ENCODE data around the gene KRT74.
"Not testable (repeated sequence)": the region's sequence is repeated elsewhere in the genome, so short reads cannot be mapped to it uniquely, and the experiment has no call there.

Gene KRT74

DNA sequence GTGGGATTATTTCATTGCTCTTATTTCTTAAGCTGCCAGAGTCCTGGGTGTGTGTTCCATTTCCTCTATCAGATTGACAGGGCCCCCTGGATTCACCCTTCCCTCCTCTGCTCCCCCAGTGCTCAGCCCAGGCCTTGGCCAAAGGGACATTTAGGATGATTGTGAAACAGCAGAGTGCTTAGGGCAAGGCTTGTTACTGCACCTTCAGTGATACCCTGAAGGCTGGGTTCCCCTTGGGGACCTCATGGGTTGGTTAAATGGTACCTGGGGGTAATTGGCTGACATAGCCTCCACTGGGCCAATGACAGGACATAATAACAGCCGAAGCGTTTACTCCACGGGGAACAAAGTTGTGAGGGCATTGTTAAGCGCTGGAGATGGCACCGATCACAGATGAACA, 28.9 kb upstream of the KRT74 start:
- no peak for DNase-seq (ENCODE audit: low read depth)

DNA sequence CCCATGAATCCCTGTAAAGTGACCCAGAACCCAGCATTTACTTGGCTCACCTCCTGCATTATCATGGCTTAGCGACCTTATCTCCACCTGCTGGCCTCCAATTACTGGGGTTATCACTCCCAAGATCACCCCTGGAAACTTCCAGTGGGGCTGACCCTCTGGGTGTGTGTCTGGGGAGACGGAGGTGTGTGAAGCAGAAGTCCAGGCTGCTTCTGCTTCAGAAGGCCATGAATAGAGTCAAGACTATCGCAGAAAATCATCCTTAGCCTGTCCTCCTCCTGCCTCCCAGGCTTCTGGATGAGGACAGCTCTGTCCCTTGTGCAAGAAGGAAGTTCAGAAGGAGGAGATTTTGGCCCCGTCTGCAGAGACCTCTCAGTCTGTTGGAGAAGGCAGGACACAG, 28.0 kb upstream of the KRT74 start:
- no peak for DNase-seq (ENCODE audit: low read depth)

DNA sequence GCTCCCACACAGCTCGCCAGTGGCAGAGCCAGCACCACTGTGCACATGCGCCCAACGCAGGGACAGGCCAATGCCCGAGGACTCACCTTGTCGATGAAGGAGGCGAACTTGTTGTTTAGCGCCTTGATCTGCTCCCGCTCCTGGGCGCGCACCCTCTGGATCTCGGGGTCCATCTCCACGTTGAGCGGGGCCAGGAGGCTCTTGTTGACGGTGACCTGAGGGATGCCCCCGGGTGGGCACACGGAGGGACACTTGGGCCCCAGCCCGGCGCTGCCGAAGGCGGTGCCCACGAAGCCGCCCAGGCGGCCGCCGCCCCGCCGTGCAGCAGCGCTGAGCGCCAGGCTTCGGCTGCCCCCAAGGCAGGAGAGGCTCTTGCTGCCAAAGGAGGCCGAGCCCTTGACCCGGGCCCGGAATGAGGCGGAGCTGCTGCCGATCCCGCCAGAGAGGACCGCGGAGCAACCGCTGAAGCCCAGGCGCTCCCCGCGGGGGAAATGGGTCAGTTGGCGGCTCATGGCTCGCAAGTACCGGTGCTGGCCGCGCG, 27.4 kb upstream of the KRT74 start, which contains the start of gene KRT72:
Gene KRT72, minus strand, starts transcription at position 523 of the 541 bp plus-strand sequence. Its CDS starts 11 bp downstream, at position 512.
- DNase-seq (ENCODE audit: low read depth) = no peak

DNA sequence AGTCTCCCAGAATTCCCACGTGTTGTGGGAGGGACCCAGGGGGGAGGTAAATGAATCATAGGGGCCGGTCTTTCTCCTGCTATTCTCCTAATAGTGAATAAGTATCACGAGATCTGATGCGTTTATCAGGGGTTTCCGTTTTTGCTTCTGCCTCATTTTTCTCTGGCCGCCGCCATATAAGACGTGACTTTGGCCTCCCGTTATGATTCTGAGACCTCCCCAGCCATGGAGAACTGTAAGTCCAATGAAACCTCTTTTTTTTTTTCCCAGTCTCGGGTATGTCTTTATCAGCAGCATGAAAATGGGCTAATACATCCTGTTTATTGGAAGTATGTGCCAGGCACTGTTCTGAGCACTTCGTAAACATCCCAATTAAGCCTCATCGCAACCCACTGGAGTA, 26.8 kb upstream of the KRT74 start:
- DNase-seq (ENCODE audit: low read depth) = no peak

DNA sequence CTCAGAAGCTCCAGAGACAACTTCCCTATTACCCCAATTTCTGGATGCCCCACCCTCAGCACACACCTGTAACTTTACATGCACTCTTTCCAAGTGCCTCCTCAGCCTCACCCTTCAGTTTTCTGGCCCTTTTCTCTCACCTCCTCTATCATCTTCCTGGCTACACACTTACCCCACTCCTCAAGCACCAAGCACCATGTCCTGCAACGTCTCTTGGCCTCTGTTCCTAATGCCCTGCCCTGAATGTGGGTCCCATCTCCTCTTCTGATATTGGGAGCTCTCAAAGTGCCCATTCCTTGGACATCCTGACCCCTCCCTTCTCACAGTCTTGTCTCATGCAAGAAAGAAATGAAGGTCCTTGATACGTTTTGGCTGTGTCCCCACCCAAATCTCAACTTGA, 26.4 kb upstream of the KRT74 start:
- no peak for DNase-seq (ENCODE audit: low read depth)

DNA sequence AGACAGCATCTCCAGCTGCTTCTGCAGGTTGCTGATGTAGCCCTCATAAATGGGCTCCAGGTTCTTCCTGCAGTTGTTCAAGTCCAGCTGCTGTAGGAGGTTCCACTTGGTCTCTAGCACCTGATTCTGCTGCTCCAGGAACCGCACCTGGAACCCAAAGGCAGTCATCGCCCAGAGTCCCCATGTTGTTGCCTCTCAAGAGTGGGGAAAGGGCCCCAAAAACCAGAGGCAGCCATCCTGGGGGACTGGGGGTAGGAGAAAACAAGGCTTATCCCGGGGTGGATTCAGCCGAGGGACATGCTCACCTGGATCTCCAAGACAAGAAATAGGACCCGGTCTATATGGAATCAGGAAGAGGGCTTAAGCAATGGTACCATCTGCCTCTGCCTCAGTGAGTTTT, 25.3 kb upstream of the KRT74 start:
- no peak for DNase-seq (ENCODE audit: low read depth)

DNA sequence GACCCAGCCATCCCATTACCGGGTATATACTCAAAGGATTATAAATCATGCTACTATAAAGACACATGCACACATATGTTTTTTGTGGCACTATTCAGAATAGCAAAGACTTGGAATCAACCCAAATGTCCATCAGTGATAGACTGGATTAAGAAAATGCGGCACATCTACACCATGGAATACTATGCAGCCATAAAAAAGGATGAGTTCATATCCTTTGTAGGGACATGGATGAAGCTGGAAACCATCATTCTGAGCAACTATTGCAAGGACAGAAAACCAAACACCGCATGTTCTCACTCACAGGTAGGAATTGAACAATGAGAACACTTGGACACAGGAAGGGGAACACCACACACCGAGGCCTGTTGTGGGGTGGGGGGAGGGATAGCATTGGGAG, 20.6 kb upstream of the KRT74 start:
- DNase-seq (ENCODE audit: low read depth) = not testable (repeated sequence)

DNA sequence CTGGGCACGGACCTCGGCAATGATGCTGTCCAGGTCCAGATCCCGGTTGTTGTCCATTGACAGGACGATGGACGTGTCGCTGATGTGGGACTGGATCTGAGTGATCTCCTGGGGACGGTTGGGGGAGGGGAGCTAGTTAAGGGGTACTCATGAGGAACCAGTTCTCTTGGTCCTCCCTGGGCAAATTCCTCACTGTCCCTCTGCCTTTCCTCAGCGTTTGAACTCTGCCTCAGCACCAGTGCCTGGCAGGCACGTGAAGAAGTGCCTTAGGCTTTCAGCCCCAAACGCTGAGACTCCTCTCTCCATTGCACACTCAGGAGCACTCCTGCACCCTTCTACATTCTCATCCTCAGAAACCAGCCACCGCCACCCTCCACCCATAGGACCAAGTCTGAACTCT, 17.9 kb upstream of the KRT74 start:
- no peak for DNase-seq (ENCODE audit: low read depth)

DNA sequence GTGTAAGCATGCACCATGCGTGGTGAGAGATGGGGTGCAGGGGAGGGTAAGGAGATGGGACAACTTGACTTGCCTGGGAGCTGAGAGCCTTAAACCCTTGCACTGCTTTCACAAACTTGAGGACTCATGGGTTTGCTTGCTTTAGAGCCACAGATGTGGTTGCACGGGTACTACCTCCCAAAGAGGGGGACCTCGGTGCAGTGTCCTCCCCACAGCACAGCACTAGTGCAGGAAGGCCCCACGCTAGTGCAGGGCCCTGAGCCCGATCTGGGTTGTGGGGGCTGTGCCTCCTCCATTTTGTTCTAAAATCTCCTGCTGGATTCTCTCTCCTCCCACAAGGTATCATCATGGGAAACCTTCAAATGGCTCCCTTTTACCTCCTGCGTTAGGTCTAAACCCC, 16.4 kb upstream of the KRT74 start:
- no peak for DNase-seq (ENCODE audit: low read depth)

DNA sequence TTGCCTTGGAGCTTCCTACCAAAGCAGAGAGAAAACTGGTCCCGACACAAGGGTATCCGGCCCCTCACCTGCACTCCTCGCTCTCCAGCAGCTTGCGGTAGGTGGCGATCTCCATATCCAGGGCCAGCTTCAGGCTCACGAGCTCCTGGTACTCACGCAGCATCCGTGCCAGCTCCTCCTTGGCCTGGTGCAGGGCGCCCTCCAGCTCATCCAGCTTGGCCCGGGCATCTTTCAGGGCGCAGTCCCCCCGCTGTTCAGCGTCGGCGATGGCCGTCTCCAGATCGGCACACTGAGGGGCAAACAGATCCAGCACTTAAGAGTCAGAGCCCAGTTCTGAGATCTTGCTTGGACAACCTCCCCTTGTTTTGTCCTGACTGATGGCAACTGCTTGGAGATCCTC, 13.9 kb upstream of the KRT74 start:
- no peak for DNase-seq (ENCODE audit: low read depth)

DNA sequence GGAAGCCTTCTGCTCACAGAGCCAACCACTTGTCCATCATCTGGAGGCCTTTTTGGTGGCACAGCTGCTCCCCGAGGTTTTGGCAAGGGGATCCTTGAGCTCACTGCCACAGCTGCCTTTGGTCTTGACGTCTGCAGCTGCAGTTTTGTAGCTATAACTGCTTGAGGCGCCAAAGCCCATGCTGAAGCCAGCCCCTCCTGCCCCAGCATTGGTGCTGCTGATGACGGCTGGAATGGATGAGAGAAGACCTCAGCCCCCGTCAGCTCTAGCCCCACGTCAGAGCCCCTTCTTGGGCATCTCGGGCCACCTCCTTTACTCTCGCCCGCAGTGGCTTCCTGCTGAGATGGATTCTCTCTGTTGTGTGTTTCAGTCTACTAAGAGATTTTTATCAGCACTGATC, 12.3 kb upstream of the KRT74 start:
- DNase-seq (ENCODE audit: low read depth) = no peak

DNA sequence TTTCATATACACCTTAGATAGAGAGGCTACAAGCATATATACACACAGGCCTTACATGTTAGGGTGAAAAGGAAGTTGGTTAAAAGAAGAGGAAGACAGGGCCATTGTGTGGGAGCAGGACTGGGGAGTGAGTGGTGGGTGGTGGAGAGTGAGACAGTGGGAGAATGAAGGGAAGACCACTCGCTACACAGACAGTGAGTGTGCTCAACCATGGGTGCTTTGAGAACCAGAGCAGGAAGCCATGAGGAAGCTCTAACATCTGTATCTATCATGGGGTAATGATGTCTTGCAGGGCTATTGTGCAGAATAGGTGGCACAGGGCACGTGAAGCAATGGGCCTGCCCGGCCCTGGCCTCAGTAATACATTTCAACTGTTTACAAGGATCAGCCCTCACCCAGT, 11.4 kb upstream of the KRT74 start:
- DNase-seq (ENCODE audit: low read depth) = no peak

DNA sequence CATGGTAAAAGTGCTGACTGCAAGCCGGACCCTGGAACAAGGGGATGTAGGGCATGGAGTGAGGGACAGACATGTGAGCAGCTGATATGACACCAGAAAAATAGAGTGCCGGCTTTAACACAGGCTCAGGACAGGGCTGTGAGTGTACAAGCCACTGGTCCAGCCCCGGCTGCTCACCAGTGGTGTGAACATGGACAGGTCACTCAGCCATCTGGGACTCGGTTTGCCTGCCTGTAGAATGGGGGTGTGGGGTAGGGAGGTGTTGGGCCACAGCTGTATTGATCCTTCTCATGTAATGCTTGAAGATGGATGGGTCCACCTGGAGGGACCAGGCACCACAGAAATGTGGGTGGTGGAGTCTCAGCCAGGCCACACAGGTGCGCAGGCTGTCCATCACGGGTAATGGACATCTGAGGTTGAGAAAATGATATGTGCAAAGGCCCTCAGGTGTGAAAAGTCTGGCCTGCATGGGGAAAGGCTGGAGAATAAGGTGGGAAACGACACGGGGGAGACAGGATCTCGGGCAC, 10.6 kb upstream of the KRT74 start:
- DNase-seq (ENCODE audit: low read depth) = no peak

DNA sequence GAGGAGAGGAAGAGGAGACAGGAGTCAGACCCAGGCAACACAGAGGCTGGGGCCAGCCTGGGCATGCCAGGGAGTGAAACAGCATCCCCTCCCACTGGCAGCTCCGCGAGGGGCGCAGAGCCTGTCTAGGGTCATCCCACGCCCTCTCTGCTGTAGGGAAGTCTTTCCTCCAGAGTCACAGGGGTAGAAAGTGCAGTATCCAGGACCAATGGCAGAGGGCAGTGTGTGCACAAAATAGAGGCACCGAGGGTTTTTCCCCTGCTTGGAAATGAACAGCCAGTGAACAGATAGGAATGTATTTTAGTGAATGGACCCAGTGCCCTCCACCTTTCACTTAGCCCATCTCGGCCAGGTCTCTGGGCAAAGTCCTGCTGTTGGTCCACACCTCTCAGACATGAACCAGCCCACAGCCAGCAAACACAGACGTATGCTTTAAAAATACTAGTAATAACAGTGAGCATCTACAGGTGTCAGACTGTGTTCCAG, 9.4 kb upstream of the KRT74 start:
- peak; percentile 18 for DNase-seq (ENCODE audit: low read depth)

DNA sequence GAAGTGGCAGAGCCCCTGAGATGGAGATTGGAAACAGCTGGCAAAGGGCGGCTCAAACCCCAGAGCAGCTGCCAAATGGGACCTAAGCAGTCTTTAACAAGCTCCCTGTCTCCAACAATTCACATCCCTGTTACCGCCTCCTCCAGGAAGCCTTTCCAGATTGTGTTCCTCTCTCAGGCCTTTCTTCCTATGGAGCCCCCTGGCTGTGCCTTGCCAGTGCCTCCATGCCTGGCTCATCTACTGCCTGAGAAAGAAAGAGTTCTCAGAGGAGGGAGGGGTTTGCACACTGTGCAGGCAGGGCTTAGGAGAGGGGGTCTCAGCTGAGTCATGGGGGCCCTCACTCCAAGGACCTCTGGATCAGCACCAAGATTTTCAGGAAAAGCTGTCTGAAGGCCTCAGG, 8.8 kb upstream of the KRT74 start:
- no peak for DNase-seq (ENCODE audit: low read depth)

DNA sequence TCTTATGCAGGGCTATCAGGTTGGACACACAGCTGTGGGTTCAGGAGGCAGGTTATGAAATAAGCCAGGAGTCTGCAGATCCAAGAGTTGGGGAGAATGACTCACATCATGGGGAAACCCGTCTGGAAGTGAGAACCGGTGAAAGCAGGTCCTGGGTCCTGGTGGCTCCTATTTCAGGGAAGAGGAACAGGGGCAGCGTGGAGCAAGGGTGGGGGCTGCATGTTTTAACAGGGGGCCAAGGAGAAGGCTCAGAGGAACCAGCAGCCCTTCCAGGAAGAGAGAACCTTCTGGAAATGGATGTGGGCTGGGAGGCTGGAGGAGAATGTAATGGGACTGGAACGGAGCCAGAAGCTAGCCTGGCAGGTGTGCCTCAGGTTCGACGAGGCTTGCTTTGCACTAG, 7.8 kb upstream of the KRT74 start:
- DNase-seq (ENCODE audit: low read depth) = no peak

DNA sequence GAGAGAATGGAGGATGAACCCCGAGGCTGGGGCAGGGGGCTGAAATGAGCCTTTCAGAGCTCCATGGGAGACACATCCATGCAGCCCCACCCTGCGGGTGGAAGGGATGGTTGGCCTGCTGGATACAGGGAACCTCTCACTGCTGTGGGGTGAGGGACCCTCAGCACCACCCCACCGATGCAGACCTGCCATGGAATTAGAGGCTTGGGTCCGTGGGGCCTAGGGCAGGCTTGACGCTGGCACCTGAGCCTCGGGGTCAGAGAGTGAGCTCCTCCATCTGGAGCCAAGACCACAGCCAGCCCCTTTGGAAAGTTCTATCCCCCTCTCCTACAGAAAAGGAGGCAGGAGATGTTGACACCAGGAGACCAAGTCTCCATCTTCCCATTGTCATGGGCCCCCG, 7.4 kb upstream of the KRT74 start:
- no peak for DNase-seq (ENCODE audit: low read depth)

DNA sequence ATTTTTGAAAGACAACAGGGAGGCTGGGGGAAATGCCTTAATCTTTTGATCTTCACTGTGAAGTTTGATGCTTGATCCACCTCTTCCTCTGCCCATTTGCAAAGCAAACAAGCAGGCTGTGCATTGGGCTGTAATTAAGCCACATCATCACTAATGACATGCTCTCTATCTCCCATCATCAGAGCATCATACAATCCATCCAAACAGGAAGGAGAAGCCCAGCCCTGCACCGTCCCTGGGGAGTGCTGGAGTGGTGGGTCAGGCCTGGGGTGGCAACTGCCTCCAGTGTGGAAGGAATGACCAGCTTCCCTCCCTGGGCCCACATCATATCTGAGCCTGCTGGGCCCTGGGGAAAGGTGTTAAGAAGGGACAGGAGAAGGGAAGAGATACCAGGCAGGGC, 6.9 kb upstream of the KRT74 start:
- DNase-seq (ENCODE audit: low read depth) = no peak

DNA sequence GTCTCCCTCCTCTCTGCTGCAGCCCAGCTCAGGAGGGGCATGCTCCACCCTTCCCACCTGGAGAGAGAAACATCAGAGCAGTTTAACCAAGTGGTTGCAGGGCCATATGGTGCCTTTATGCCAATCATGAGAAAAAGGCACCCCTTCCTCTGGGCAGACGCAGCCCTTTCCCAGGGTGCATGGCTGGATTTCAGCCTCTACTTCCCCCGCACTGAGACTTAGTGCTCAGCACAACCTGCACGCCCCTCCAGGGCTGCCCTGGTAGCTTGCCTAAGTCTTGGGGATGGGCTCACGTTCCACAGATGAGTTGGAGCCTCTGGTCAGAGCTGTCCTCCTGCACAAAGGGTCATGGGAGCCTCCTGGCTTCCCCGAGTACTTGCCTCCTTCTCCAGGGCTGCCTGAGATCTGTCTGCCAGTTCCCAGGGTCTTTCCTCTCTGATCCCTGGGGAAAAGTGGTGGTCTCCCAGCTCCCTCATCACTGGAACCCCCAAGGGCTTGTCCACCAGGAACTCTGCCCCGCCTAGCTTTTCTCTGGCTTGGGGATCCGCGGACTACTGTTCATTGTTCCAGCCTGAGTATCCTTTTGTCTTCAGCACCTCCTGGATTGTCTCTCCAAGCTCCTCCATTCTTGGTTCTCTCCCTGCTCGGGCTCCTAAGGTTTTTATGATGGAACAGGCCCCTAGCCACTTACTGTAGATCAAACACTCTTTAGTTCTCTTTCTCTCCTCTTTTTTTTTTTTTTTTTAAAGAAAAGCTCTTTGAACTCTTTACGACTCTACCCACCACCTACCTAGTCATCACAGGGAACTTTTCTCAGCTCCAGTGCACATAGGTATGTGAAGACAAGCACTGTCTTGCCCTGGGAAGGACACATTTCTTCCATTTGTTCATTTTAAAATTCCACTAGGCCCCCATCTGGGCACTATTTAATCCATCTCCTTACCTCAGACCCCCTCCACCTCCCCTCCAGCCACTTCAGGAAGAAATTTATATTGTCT, 6.1 kb upstream of the KRT74 start:
- DNase-seq (ENCODE audit: low read depth) = no peak

DNA sequence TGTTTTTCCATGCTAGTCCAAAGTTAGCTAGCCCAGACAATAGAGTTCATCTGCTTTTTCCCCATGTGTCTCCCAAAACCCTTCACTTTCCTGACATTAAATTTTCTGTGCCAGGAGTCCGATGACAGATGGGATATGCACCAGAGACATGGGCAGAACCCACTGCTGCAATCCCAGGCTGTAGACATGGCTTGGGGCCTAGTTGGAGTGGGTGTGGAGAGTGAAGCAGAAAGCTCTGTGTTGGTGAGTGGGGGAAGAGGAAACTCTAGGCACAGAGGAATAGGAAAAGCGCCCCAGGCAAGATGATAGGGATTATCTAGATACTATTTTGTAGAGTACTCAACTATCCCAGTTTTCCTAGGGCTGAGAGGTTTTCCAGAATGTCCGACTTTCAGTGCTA, 4.8 kb upstream of the KRT74 start:
- no peak for DNase-seq (ENCODE audit: low read depth)

DNA sequence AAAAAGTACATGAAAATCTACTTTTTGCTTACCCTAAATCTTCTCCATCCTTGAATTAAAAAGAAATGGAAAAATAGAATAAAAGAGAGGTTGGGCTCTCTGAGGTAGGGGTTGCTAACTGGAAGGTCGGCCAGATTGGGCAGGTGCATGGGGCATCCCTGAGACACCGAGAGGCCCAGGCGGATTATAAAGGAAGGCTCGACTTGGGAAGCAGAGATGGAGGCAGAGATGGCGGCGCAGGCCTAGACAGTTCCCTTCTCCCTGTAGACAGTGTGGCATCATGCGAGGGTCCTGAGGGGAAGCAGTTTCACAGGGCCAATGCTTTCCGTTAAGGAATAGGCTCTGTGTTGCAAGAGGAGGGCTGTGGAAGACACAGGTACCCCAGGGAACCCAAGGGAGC, 3.7 kb upstream of the KRT74 start:
- no peak for DNase-seq (ENCODE audit: low read depth)

DNA sequence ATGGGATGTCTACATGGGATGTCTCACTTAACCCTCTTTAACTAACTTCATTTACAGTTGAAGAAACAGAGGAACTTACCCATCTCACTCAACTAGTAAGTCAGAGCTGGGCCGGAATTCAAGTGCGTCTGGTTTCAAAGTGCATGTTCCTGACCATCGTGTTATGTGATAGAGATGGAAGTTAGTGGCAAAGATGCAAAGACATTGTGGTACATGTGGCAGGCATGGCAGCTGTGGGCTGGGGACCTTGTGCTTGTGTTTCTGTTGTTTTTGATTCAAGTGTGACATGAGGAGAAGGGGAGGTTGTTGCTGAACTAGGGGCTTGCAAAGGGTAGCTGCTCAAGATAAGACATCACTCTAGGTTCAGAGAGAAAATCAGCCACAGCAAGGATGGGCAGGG, 2.3 kb upstream of the KRT74 start:
- DNase-seq (ENCODE audit: low read depth) = no peak

DNA sequence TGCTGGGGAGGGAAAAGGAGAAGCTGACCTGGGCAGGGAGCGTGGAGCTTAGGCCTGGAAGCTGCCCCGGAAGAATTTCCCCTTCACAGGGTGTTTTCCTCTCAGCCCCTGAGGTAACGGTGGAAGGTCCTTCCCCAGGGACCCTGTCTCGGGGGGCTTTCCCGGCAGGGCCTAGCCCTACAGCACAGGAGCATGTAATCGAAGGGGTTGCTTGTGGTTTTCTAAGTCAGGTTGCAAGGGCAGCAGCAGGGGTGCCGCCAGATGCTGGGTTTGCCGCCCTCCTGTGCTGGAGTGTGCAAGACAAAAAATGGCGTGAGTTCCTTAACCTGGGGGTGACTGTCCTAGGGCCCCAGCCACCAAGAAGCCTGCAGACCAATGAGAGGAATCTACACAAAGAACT, 1.6 kb upstream of the KRT74 start:
- no peak for DNase-seq (ENCODE audit: low read depth)
